Activated T-cell treated with anti-CD3 and anti-CD28 coated beads for 48 hours (primary cell): ENCODE measurements around the gene PRTG.
"Not testable (repeated sequence)": the region's sequence is repeated elsewhere in the genome, so short reads cannot be mapped to it uniquely, and the experiment has no call there.

Experiments used
- DNase-seq: peaks from one replicate; pipeline ENCODE4 v3.0.0-alpha.2; 2020; ENCODE audit warnings: low read depth

The PRTG gene, protein sequence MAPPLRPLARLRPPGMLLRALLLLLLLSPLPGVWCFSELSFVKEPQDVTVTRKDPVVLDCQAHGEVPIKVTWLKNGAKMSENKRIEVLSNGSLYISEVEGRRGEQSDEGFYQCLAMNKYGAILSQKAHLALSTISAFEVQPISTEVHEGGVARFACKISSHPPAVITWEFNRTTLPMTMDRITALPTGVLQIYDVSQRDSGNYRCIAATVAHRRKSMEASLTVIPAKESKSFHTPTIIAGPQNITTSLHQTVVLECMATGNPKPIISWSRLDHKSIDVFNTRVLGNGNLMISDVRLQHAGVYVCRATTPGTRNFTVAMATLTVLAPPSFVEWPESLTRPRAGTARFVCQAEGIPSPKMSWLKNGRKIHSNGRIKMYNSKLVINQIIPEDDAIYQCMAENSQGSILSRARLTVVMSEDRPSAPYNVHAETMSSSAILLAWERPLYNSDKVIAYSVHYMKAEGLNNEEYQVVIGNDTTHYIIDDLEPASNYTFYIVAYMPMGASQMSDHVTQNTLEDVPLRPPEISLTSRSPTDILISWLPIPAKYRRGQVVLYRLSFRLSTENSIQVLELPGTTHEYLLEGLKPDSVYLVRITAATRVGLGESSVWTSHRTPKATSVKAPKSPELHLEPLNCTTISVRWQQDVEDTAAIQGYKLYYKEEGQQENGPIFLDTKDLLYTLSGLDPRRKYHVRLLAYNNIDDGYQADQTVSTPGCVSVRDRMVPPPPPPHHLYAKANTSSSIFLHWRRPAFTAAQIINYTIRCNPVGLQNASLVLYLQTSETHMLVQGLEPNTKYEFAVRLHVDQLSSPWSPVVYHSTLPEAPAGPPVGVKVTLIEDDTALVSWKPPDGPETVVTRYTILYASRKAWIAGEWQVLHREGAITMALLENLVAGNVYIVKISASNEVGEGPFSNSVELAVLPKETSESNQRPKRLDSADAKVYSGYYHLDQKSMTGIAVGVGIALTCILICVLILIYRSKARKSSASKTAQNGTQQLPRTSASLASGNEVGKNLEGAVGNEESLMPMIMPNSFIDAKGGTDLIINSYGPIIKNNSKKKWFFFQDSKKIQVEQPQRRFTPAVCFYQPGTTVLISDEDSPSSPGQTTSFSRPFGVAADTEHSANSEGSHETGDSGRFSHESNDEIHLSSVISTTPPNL

DNA sequence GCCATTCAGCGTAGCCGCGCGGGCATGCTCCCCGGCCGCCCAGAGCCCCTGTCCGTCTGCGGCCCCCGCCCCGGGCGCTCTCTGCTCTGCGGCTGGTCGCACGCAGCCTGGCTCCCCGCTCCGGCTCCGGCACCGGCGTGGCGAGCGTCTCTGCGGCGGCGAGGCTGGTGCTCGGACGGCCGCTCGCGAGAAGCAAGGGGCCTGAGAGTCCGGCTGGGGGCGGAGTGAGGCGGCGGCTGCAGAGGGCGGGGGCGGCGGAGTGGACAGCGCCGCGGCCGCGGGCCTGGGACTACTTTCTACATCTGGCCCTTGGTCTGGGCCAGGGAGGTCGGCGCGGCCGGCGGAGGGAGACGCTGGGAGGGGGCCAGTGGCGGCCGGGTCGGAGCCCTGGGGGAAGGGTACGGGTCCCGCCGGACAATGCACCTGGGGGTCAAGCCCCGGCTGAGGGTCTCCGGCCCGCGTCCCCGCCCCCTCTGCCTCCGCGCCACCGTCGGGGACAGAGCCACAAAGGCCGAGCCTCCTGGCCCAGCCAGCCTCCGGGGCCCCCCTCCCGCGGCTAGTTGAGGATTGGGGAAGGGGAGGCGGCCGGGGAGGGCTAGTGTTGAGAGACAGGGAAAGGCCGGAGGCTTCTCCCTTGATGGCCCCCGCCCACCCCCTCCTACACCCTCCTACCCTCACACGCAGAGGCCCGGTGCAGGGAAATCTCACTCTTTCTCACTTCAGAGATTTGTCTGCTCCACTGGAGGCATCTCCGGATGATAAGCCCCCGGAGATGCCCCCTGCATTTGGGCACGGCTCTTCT lies at the start of gene PRTG:
Gene PRTG, minus strand, starts transcription at position 226 of the 802 bp plus-strand sequence. Its CDS starts 221 bp downstream, at position 5.
- DNase-seq = no peak

DNA sequence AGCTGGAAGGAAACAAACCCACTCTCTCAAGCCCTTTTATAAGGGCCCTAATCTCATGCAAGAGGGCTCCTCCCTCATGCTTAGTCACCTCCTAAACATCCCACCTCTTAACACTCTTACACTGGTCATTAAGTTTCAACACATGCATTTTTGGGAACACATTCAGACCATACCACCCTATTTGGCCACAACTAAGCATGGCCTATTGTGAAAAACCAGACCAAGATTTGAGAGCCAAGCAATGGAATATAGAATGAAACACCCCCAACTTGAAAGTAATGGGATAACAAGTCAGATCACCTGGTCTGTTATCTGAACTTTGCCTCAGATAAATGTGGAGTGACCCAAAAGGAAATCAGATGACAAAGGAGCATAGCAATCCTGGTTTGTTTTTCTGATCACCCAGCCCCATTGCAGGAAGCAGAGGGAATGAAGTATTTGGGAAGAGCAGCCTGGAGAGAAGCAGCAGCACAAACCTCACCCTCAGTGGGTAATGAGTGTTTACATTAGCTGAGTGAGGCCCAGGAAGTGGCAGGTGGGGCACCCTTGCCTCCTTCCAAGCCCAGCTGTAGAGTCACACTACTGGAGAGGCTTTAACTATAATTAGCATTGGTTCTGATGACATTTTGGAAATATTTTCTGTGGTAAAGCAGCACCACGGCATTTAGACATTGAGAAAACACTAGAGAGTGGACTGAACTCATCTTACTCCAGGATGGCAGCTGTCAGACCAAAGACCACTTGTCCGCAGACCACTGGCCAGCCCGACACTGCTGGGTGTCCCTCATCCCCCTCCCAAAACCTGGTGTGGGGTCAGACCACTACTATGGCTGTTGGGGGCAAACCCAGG lies 48.8 kb upstream of the PRTG start:
- DNase-seq = no peak

- DNase-seq = peak; percentile 51
These were observed 46.2 kb upstream of the PRTG start for GRCh38 chr15:55789066-55789660.

- DNase-seq = no peak
These were observed 43.4 kb upstream of the PRTG start for GRCh38 chr15:55786341-55786740.

DNA sequence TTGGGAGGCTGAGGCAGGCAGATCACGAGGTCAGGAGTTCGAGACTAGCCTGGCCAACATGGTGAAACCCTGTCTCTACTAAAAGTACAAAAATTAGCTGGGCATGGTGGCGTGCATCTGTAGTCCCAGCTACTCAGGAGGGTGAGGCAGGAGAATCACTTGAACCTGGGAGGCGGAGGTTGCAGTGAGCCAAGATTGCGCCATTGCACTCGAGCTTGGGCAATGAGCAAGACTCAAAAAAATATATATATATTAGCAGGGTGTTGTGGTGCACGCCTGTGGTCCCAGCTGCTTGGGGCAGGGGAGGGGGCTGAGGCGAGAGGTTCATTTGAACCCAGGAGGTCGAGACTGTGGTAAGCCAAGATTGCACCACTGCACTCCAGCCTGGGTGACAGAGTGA lies 42.6 kb upstream of the PRTG start:
- not testable (repeated sequence) for DNase-seq

DNA sequence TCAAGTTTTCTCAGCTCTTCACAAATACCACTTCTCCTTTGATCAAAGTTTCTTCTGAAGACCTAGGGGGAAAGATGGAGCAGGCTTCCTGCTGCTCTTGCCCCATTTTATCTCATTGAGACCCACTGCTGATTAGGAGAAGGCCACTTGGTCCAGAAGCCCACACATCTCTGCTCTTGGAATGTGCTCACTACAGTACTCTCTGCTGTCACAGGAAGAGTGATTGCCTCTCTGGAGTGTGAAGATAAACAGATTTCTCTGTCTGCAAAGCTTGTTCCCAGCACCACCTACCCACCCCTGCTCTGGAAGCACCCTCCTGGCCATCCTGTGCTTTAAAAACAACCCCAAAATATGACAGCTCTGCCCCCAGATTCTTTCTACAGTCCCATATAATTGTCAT lies 41.3 kb upstream of the PRTG start:
- no peak for DNase-seq

- no peak for DNase-seq
These were observed 39.9 kb upstream of the PRTG start for GRCh38 chr15:55782901-55783300.

GRCh38 chr15:55780292-55780691 lies 37.3 kb upstream of the PRTG start:
- no peak for DNase-seq

DNA sequence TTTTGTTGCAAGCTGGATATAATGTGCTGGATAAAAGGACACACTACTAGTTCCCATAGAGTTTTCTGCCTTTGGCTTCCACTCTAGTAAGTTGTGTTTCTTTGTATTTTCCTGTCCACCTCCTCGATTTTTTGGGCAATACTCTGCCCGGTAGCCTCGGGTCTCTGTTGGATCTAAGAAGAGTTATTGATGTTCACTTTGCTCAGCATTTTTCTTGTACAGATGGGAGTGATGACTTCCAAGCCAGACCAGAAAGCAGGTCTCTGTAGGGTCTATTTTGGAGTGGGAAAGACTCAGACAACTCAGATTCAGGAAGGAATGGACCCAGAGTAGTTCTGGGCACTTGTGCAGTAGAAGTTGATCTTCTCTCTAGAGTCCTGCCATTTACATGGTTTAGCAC lies 36.0 kb upstream of the PRTG start:
- no peak for DNase-seq

- no peak for DNase-seq
These were observed 32.4 kb upstream of the PRTG start for GRCh38 chr15:55775316-55775715.

DNA sequence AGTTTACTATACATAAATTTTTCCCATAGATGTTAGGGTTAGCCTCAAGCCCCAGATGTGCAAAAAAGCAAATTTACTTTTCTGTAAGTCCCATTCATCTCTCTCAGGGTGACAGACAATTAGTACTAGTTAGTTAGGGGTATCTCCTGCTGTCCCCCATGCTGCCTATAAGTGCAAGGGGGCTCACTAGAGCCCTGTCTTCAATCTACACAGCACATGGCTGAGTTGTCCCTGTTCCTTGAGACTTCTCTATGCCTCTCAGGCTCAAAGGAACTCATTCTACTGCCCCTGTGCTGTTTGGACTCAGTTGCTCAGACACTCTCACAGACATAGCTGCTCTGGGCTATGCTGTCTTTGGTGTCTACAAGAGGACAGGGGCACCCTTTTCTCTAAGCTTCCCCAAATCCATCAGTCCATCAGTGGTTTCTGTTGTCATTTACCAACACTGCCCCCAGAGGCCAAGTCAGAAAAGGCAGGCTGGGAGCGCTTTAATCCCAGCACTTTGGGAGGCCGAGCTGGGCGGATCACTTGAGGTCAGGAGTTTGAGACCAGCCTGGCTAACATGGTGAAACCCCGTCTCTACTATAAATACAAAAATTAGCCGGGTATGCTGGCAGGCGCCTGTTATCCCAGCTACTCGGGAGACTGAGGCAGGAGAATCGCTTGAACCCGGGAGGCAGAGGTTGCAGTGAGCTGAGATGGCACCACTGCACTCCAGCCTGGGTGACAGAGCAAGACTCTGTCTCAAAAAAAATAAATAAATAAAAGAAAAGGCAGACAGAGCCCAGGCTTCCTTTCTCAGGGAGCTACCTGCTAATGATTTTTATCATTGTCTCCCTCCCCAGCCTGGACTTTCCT lies 31.4 kb upstream of the PRTG start:
- DNase-seq = peak; percentile 33

- no peak for DNase-seq
These were observed 27.9 kb upstream of the PRTG start for GRCh38 chr15:55770806-55771205.

- DNase-seq = no peak
These were observed 27.3 kb upstream of the PRTG start for GRCh38 chr15:55770261-55770660.

GRCh38 chr15:55768670-55769185 lies 25.8 kb upstream of the PRTG start:
- DNase-seq = no peak

- DNase-seq = no peak
These were observed 23.7 kb upstream of the PRTG start for GRCh38 chr15:55766676-55767075.

DNA sequence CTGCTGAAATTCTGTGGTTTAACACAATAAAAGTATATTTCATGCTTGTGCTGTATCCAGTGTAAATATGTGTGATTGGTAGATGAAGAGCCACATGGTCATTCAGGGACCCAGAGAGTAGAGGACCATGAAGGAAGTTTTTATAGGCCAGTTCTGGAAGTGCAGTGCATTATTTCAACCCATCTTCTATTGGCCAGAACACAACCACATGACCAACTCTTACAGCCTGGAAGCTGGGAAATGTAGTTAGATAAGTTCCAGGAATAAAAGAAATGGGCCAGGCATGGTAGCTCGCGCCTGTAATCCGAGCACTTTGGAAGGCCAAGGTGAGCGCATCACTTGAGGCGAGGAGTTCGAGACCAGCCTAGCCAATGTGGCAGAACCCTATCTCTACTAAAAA lies 21.4 kb upstream of the PRTG start:
- DNase-seq = no peak

- DNase-seq = no peak
These were observed 15.6 kb upstream of the PRTG start for GRCh38 chr15:55758580-55758986.

DNA sequence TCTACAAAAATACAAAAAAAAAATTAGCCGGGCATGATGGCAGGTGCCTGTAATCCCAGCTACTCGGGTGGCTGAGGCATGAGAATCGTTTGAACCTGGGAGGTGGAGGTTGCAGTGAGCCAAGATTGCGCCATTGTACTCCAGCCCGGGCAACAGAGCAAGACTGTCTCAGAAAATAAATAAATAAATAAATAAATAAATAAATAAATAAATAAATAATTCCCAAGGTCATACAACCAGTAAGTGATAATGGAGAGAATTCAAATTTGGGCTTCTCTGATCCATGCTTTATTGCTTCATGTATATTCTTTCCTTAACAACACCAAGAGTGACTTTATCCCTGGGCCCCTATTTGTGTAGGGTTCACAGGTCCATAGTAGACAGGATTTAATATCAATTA lies 10.5 kb upstream of the PRTG start:
- DNase-seq = not testable (repeated sequence)

DNA sequence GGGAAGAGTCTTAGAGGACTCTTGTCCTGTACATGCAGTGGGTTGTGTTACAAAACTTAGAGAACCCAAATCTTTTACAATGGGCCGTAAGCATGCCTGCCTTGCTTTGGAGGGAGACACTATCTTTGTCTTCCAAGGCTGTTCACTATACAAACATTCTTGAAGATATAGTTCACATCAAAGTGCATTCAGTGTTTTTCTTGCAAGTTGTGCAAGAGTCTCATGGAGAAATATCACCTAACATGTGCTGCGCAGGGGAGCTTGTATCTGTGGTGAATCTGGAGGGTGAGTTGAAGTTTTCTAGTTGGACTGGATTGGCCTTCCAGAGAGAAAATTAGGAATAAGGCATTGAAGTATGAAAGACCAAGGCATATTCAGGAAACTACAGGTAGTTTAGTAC lies 7.8 kb upstream of the PRTG start:
- DNase-seq = no peak
